Stimulated activated CD4-positive, alpha-beta T cell treated with anti-CD3 and anti-CD28 coated beads, Interleukin-4, amount 100 ng/mL, for 48 hours (primary cell): ENCODE measurements around the gene NDOR1.

ENCODE experiments used
- DNase-seq, 2 donors: peaks; one replicate each; pipeline ENCODE4 v3.0.0-alpha.2; 2020; ENCODE audit warnings: low read depth in 2 of 2

NDOR1 gene

DNA sequence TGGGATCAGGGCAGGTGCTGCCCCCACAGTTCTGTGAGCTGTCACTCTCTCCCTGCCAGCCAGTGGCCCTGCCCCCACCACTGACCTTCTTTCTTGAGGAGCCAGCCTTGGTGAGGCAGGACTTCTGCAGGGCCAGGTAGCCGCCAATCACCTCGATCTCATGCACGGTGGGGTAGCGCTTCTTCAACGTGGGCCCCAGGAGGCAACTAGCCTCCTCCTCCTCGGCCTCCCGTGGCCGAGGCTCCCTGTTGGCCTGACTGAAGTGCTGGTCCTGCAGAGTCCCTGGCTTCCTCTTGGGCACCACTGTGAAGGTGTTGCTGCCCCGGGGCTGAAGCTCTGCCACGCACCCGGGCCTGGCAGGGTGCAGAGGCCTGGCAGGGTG, 6.6 kb upstream of the NDOR1 start:
- DNase-seq, result no peak

DNA sequence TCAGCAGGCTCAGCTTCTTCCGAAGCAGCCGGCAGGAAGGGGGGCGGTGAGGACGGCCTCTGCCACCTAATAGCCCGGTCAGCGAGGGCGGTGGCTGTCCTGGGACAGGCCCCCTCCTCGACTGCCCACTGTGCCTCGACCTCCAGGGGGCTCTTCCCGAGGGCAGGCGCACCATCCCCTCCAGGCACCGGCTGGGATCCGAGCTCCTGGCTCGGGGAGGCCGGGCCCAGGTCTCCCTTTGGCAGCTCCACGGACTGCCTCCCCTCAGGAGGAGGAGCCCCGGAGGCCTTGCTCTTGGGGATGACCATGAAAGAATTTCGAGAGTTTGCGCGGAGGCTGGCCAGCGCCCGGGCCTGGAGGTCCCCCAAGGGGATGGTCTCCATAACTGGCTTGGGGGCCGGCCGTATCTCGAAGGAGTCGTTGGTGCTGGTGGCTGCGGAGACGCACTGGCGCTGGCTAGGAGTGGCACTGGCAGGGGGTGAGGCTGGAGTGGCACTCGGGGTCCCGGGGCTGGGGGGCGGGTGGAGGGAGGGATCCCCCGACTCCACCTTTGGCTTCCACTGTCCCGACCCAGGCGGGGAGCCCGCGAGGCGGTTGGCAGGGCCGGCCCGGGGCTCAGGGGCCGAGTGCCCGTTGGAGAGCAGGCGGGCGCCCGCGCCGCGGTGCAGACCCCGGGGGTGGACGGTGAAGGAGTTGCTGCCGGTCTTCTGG, 5.9 kb upstream of the NDOR1 start:
- no peak for DNase-seq

DNA sequence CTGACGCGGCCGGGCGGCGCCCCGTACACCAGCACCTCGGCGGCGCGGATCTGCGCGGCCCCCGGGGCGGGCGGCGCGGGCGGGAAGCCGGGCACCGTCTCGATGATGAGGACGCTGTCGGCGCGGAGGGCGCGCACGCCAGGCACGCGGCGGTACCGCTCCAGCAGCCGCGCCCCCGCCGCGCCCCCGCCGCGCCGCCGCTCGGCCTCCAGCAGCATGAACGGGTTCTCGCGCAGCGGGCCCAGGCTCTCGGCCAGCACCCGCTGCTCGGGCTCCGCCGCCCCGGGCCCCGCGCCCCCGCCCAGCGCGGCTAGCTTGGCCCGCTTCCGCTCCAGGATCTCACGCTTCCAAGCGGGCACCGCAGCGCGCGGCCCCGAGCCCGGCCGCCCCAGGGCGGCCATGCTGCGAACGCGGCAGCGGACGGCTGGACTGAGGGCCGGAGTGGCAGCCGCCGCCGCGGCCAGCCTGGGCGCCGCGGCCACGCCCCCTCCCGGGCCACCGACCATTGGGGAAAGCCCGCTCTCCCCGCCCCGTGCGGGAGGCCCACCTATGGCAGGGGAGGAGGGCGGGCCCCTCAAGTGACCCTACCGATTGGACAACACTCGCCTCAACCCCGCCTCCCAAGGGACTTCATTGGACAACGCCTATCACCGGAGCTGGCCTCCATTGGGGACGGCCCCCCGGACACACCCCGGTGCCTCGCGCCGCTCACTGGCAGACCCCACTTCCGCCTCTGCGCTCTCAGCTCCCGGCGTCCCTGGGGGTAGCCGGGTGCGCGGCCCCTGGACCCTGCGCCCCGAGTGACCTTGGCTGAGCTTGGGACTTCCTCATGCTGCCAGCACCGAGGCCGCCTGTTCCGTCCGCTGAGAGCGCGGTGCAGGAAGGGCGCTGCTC, 4.9 kb upstream of the NDOR1 start, which contains the start of gene TPRN:
TPRN (minus strand) TSS at position 431 of the 894 bp plus-strand sequence; CDS start at position 401, 30 bp downstream.
- peak; percentile 96 to 99 for DNase-seq

DNA sequence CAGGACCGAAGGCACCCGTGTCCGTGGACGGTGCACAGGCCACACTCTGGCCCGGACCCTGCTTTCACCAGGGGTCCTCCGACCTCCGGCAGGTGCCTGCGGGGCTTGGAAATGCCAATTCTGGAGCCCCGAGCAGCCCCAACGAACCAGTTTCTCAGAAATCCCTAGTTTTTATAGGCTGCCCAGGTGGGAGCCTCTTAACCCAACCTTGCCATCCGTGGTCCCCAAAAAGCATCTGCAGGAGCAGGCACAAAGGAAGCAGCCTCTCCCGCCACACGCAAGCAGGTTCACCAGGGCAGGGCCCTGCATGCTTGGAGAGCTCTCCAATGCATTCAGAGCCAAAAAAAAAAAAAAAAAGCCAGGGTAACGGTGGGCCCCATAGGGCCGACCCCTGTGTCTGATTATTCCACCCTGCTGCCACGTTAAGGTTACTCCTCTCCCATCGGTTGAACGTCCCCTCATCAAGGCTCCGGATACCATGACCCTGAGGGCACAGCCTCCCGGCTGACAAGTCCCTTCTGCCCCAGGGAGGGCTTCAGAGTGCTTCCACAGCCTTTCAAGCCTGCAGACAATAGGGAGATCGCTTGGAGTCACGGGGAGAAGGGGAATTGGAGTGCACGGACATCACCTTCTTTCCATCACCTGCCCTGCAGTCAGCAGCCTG, 4.2 kb upstream of the NDOR1 start:
- DNase-seq, result no peak

DNA sequence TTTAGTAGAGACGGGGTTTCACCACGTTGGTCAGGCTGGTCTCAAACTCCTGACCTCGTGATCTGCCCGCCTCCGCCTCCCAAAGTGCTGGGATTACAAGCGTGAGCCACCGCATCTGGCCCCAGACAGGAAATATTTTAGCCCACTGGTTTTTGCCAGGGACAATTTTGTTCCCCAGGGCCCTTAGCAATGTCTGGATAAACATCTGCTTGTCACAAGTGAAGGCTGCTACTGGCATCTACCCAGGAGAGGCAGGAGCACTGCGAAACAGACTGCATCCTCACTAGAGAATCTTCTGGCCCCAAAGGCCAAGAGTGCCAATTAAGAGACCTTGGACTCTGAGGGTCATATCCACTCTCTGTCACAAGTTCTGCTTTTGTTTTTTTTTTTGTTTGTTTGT, 2.5 kb upstream of the NDOR1 start:
- no peak for DNase-seq

DNA sequence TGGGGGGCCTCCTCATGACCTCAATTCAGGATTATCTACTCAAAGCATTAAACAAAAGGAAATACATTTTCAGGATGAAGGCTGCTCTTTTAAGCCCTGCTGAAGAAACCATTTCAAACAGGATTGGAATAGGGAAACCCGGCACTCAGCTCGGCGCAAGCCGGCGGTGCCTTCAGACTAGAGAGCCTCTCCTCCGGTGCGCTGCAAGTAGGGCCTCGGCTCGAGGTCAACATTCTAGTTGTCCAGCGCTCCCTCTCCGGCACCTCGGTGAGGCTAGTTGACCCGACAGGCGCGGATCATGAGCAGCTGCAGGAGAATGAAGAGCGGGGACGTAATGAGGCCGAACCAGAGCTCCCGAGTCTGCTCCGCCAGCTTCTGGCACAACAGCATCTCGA, 772 bp upstream of the NDOR1 start:
- no peak for DNase-seq

DNA sequence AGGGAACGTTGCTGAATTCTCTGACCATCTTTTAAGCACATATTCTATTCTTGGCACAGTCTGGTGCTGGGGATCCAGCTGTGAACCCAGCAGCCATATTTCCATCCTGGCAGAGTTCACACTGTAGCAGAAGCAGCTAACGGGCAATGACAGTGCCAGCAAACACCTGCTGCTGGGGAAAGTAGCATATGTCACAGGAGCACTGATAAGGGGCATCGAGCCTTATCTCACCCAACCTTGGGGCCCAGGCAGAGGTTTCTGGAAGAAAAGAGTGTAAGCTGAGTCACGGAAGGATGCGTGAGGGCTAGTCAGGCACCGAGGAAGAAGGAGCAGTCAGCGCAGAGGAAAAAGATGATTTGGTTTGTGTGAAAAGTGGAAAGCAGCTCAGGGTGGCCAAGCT, 1.1 kb downstream of the NDOR1 start:
- no peak for DNase-seq

DNA sequence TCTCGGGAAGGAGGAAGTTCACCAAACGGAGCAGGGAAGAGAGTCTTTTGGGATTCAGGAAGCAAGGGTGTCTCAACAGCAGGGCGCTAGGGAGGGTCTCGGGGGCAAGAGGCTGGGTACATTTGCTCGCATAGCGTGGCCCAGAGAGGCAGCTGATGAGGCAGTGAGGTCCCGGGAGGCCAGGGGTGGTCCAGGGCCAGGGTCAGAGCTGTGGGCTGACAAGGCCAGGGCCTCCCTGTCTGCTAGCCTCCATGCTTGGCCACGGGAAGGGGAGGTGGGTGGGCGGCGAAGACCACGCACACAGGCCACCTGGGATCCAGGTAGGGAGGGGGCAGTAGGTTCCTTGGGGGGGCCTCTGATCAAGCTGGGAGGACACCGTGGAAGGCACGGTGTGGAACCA, 6.0 kb downstream of the NDOR1 start:
- no peak for DNase-seq

DNA sequence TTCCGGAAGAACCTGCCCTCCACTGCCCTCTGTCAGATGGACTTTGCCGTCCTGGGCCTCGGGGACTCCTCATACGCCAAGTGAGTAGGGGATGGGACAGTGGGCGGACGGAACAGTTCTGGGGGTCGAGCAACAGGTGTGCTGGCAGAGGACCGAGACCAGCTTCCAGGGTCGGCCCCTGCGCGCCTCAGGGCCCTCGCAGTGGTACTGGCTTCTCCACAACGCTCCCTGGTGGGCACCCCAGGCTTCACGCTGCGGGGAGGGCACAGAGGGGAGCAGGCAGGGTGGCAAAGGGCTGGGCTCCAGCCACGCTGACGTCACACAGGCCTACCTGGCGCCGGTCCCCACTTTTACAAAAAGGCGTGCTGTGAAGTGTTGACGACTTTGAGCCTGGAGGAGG, 7.0 kb downstream of the NDOR1 start:
- DNase-seq, result no peak

DNA sequence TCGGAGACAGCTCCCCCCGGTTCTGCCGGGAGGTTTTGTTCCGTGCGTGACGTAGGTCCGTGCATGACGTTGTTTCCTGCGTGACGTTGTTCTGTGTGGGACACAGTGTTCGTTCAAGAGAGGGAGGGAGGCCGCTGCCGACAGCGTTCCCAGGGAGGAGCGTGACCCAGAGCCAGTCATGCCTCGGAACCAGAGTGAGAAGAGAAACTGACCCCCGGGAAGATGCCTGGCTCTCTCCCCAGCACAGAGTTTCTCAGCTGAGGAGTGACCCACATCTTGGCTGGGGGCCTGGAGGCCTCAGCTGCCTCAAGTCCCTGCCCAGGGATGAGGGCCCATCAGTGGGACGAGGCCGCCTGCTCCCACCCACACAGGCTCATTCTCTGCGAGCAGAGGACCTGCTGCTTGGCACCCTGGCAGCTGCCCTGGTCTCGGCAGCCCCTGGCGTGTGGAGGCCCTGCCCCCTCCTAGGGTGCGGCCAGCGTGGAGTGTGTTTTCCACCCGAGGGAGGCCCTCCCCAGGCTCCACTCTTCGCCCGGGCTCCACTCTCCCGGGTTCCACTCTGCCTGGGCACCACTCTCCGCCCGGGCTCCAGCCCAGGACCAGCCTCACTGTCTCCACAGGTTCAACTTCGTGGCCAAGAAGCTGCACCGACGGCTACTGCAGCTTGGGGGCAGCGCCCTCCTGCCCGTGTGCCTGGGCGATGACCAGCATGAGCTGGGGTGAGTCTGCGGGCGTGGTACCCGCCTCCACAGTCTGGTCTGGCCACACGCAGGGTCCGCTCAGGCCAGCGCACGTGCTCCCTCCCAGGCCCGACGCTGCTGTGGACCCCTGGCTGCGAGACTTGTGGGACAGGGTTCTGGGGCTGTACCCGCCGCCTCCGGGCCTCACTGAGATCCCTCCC, 7.9 kb downstream of the NDOR1 start:
- DNase-seq, result no peak

DNA sequence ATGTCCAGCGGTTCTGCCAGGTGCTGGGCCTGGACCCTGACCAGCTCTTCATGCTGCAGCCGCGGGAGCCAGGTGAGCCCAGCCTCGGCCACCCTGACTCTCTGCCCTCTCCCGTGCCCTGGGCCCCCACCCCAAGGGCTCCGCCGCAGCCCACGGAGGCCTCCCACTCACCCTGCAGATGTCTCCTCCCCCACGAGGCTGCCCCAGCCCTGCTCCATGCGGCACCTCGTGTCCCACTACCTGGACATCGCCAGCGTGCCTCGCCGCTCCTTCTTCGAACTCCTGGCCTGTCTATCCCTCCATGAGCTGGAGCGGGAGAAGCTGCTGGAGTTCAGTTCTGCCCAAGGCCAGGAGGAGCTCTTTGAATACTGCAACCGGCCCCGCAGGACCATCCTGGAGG, 9.1 kb downstream of the NDOR1 start:
- no peak for DNase-seq

DNA sequence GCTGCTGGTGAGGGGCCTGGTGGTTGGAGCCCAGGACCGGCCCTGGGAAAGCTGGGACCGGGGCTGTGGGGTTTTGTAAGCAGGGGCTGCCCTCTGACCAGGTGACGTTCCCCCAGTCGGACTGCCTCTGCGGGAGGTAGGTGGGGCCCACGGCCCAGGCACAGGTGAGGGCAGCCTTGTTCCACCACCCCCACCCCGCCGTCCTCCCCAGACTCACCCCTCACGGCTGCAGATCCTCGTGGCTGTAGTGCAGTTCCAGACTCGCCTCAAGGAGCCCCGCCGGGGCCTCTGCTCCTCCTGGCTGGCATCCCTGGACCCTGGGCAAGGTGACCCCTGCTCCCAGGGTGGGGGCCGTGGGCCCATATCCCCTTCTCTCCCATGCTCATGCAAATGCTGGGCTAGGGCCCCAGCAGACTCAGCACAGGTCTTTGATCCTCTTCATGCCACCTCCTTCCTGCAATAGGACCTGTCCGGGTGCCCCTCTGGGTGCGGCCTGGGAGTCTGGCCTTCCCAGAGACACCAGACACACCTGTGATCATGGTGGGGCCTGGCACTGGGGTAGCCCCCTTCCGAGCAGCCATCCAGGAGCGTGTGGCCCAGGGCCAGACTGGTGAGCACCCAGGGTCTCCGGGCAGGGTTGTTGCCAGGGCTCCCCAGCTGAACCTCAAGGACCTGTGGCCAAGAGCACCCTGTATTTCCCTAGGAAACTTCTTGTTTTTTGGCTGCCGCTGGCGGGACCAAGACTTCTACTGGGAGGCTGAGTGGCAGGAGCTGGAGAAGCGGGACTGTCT, 9.9 kb downstream of the NDOR1 start:
- no peak for DNase-seq

DNA sequence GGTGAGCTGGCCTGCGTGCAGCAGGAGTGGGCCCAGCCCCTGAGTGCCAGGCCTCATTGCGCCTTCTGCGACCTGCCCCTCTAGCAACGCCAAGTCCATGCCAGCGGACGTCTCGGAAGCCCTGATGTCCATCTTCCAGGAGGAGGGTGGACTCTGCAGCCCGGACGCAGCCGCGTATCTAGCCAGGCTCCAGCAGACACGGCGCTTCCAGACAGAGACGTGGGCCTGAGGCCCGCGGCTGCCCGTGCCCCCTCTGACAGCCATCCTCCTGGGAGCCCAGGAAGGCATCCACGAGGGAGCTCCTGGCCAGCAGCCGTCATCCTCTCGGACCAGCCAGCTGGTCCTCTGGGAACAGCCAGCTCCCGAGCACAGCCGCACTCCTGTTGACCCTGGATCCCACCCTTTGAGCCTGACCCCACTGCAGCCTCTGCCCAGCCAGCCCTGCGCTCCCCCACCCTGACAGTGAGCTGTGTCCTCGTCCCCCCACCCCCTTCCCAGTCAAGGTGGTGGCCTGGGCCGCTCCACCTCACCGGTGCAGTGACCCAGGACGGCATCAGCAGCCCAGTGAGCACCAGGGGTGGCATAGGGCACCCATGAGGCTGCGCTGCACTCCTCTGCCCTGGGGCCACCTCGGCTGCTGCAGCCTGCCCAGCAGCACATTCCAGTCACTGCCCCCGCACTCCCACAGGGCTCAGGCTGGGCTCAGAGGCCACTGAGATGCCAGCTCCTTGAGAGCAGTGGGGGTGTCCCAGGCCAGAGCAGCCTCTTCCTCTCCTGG, 10.9 kb downstream of the NDOR1 start:
- DNase-seq, result no peak

DNA sequence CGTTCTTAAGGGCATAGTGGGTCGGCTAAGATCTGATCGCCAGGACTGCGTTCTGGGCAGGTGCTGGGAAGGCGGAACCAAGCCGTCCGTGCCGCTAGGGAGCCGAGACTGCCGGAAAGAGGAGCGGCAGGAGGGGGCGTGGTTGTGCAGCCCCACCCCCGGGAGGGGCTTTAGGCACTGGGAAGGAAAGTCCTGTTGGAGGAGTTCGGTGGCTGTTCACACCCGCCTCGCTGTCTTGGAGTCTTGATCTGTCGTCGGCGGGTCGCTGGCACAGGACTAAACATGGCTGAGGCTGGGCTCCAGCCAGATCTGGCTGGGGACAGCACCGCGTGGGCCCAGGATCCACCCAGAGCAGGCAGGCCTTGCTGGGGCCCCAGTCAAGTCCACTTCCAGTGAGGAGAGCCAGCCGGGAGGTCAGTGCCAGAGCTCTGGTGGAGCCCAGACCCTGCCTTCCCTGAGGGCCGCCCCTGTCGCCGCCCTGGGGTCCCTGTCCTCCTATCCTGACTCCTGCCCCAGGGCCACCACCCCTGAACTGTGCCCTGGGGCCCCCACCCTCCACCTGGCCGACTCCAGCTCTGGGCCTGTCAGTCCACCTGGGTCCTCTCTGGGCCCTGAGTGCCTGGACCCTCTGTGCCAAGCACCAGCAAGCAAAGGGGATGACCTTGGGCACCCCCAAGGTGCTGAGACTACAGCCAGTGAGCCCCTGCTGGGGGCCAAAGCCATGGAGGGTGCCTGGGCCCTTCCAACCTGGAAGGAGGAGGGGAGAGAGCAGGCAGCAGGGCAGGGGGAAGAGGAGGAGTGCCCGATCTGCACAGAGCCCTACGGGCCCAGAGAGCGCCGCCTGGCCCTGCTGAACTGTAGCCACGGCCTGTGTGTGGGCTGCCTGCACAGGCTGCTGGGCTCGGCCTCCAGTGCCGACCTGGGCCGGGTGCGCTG, 12.0 kb downstream of the NDOR1 start:
- DNase-seq, result no peak

DNA sequence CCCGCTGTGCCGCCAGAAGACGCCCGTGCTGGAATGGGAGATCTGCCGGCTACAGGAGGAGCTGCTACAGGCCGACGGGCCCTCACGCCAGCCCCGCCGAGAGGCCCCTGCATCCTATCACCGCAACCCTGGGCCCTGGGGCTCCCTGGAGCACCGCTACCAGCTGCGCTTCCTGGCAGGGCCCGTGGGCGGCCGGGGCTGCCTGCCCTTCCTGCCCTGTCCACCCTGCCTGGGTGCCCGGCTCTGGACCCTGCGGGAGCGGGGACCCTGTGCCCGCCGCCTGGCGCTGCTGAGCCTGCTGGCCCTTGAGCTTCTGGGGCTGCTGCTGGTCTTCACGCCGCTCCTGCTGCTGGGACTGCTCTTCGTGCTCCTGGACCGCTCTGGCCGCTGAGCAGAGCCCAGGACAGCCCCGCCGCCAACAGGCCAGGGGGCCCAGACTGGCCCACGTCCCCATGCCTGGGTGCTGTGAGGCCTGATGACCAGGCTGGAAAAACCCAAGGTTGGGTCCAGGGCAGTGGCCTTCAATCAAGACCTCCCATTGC, 12.8 kb downstream of the NDOR1 start:
- no peak for DNase-seq

DNA sequence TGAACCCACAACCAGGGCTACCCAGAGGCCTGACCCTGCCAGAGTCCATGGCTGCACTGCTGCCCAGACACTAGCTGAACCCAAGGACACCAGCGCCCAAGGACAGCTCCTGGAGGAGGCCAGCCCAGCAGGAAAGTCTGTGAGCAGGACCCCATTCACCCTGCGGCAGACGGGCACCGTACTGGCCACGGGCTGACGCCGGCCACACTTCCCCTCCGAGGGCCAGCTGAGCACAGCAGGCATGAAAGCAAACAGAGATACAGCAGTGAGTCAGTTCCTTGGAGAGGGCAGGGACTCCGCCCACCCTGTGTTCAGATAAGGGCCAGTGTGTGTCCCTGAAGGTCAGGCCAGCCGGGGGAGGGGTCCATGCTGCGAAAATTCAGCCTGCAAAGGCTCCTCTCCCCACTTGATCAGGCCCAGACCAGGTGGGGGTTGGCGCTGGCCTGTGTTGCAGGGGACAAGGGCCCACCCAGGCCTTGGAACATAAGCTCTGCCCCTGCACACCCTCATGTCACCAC, 13.3 kb downstream of the NDOR1 start:
- no peak for DNase-seq

DNA sequence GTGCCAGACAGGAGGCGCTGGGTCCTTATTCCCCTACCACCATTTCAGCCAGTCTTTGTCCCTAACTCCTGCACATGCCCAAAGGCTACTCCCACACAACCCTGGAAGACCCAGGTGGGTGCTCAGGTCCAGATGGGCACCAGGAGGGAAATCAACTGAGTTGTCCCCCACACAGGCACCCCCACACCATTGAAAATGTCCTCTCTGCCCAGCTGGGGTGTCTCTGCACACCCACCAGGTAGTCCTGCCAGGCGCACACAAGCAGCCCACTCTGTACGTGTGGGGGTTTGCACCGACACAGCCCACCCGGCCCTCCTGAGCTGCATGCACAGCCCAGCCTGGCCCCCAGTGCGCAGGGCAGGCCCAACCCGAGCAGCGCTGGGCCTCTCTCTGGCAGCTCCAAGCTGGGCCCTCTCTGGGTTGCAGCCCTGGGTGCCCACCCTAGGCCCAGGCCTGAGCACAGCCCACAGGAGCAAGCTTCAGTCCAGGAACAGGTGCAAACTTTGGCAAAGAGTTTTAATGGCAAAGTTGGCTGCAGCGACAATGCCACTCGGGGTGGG, 14.3 kb downstream of the NDOR1 start:
- DNase-seq, result no peak
